ENCODE measurements around the gene DHRSX.
"Not testable (repeated sequence)": the region's sequence is repeated elsewhere in the genome, so short reads cannot be mapped to it uniquely, and the experiment has no call there.

DHRSX gene

DNA sequence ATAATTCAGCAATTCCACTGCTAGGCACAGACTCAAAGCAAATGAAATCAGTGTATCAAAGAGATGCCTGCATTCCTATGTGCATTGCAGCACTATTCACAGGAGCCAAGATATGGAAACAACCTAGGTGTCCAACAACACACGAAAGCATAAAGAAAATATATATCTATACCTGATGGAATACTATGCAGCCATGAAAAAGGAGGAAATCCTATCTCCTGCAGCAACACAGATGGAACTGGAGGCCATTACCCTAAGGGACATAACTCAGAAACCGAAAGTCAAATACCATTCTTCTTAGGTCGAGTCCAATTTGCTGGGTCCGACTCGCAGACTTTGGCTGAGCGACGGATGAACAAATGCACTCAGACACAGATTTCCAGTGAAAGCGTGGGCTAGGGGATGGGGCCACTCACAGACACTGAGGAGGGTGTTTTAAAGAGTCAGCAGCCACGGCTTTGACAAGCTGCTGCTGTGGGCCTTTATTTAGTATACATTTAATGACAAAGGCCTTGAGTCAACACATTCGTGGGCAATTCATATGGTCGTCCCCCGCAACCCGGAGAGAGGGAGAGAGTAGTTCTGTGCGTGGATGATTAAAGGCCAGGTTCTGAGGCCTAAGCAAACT is 93.8 kb downstream of the DHRSX start:
- Mint-ChIP-seq H3K36me3 (ENCODE audit: insufficient read depth) (peaks cover 4% of the 10 kb centered on the region), H3K27me3 (no peaks in the 10 kb centered on the region), H3K27ac (no peak overlapping the region), H3K9me3 (peaks cover 0 to 2% of the 10 kb centered on the region in 2 donors), H3K4me3 (no peak overlapping the region), H3K4me1 (ENCODE audit: low read depth in 2 of 2) (no peaks in the 10 kb centered on the region)
- DNase-seq: no peak
- no peak for ATAC-seq (replicated peaks)

DNA sequence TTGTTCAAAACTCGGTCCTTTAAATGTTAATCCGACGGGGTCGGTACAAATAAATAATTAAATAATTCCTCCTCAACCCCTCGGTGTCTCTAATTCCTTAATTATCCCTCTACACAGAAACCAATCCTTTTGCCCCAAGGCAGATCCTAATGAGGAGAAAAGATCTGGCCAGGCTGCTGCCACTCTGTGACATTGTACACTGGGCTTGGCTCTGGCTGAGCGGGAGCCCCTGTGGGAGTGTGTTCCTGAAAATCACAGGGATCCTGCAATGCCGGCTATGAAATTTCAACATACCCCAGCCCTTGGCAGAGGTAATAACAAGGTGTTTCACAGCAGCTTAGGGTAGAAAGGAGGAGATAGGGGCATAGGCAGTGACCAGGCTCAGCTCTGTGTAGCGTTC is 96.0 kb downstream of the DHRSX start:
- DNase-seq: no peak
- H3K36me3 Mint-ChIP-seq (ENCODE audit: insufficient read depth): peaks cover 4% of the 10 kb centered on the region
- peaks cover 0 to 4% of the 10 kb centered on the region in 2 donors for H3K4me1 Mint-ChIP-seq (ENCODE audit: low read depth in 2 of 2)
- peaks cover 0 to 2% of the 10 kb centered on the region in 2 donors for H3K9me3 Mint-ChIP-seq
- no peak for ATAC-seq (replicated peaks)
- no peak overlapping the region for H3K27ac Mint-ChIP-seq
- no peak overlapping the region for H3K4me3 Mint-ChIP-seq
- H3K27me3 Mint-ChIP-seq: no peaks in the 10 kb centered on the region

DNA sequence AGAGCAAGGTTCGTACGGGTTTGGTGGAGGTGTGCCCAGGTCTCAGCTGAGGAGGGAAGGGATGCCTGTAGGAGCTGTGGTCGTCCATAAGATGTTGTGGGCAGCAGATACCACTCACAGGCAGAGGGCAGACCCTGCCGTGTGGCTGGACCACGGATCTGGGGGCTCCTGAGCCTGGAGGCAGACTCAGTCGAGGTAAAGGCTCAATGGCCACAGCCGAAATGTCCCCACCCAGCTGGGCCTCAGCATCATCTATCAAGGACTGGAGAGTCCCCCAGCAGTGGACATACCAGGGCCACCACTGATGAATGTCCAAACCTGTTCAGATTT is 98.5 kb downstream of the DHRSX start:
- Mint-ChIP-seq H3K4me3 (no peak overlapping the region), H3K4me1 (ENCODE audit: low read depth in 2 of 2) (peaks cover 0 to 11% of the 10 kb centered on the region in 2 donors), H3K9me3 (peaks cover 0 to 2% of the 10 kb centered on the region in 2 donors), H3K36me3 (ENCODE audit: insufficient read depth) (peaks cover 4% of the 10 kb centered on the region), H3K27me3 (no peaks in the 10 kb centered on the region), H3K27ac (no peak overlapping the region)
- no peak for DNase-seq
- no peak for ATAC-seq (replicated peaks)

DNA sequence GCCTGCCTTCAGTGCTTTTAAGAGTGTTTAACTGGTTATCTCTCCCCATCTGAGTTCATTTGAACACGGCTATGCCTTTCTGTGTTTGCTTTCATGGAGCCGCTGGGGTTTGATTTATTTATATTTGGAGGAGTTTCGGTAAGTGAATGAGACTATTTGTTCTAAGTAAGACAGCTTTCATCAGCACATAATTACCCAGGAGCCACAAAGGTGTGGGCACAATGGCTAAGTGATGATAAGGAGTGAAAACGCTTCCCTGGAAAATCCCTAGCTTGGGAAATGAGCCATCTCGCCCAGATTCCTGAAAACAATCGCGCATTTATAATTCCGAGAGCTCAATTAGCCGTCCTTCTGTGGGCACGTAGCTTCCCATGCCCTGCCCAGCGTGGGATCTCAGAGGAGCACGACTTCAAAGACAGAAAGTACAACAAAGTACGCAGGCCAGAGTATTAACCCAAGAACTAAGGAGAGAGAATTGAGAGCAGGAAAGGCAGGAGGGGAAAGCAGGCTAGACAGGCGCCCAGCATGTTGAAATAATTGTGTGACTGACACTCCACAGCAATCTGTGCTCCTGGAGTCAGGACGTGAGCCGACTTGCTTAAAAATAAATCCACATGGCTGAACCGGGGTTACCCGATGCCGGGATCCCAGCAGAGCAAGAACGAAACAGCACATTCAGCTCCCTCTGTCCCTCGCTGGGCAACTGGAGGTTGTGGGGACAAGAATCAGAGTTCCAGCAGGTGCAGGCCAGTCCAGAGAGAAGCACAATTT is 99.0 kb downstream of the DHRSX start:
- Mint-ChIP-seq H3K27ac (no peak overlapping the region), H3K36me3 (ENCODE audit: insufficient read depth) (peaks cover 4% of the 10 kb centered on the region), H3K9me3 (no peaks in the 10 kb centered on the region), H3K27me3 (no peaks in the 10 kb centered on the region), H3K4me3 (no peak overlapping the region), H3K4me1 (ENCODE audit: low read depth in 2 of 2) (peaks cover 0 to 14% of the 10 kb centered on the region in 2 donors)
- ATAC-seq (replicated peaks) (no peak), DNase-seq (no peak)

DNA sequence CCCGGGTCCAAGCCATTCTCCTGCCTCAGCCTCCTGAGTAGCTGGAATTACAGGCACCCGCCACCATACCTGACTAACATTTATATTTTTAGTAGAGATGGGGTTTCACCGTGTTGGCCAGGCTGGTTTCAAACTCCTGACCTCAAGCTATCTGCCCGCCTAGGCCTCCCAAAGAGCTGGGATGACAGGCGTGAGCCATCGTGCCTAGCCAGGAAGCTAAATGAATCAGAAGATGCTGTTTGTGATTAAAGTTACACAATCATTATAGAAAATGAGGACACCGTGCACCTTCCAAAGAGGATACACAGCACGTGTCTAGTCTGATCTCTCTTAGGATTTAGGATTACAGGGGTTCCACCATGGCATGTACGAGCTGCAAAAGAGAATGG is 99.6 kb downstream of the DHRSX start:
- H3K4me1 Mint-ChIP-seq (ENCODE audit: low read depth in 2 of 2): peaks cover 0 to 14% of the 10 kb centered on the region in 2 donors
- no peak for DNase-seq
- H3K4me3 Mint-ChIP-seq: no peak overlapping the region
- H3K36me3 Mint-ChIP-seq (ENCODE audit: insufficient read depth): peaks cover 4% of the 10 kb centered on the region
- H3K27ac Mint-ChIP-seq: no peak overlapping the region
- ATAC-seq (replicated peaks): no peak
- H3K27me3 Mint-ChIP-seq: no peaks in the 10 kb centered on the region
- H3K9me3 Mint-ChIP-seq: no peaks in the 10 kb centered on the region

DNA sequence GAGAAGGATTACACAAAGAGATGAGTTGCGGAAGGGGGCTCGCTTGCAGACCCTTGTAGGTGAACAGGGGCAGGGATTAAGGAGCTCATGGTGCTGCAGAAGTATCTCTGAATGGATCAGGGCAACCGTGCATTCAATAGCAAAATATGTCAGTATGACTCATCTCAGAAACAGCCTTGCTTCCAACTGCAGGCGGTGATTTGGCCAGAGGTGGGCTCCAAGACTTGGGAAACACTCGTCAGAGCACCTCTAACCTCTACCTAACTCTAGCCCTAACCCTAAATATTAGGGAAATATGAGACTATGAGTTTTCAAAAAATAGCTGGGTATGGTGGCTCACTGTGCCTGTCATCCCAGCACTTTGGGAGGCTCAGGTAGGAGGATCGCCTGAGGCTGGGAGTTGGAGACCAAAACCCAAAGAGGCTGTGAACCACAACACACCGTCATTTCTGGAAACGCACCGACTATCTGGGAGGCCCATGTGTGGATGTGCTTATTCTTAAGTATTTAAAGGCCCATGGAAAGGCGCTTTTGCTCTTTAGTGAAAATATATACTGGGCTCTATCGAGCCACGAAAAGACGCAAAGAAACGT is 102.6 kb downstream of the DHRSX start:
- no peak for ATAC-seq (replicated peaks)
- H3K4me1 Mint-ChIP-seq (ENCODE audit: low read depth in 2 of 2): peaks cover 9 to 21% of the 10 kb centered on the region in 2 donors
- DNase-seq: no peak
- H3K27ac Mint-ChIP-seq: no peak overlapping the region
- no peaks in the 10 kb centered on the region for H3K9me3 Mint-ChIP-seq
- no peaks in the 10 kb centered on the region for H3K27me3 Mint-ChIP-seq
- no peak overlapping the region for H3K4me3 Mint-ChIP-seq
- peaks cover 5% of the 10 kb centered on the region for H3K36me3 Mint-ChIP-seq (ENCODE audit: insufficient read depth)

DNA sequence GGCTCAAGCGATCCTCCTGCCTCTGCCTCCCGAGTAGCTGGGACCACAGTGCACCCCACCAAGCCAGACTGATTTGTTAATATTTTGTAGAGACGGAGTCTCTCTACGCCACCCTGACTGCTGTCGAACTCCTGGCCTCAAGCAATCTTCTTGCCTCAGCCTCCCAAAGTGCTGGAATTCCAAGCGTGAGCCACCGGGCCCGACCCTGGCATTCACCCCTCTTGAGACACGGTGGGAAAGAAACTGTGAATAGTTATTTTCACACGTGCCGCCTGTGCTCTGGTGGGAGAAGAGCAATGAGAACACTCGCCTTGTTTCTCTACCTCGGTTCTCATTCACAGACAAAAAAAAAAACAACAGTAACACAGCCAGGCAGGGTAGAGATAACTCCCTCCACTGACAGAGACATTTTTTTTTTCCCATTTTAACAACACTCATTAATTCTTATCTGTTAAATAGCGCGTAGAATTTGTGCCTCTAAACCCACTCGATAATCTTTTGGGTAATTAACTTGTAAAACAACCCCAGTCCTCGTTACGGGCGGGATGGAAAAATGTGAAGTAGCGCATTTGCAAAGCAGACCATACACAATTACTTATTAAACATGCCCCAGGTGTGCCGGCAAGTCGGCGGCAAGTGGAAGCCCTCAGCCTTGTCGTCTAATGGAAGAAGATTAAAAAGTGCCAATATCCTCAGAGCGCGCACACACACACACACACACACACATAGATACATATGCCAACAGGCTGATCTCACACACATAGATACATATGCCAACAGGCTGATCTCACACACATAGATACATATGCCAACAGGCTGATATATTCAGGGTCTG is 103.3 kb downstream of the DHRSX start:
- Mint-ChIP-seq H3K27ac (no peak overlapping the region), H3K4me1 (ENCODE audit: low read depth in 2 of 2) (peaks cover 9 to 21% of the 10 kb centered on the region in 2 donors), H3K4me3 (no peak overlapping the region), H3K27me3 (no peaks in the 10 kb centered on the region), H3K9me3 (no peaks in the 10 kb centered on the region), H3K36me3 (ENCODE audit: insufficient read depth) (peaks cover 5% of the 10 kb centered on the region)
- ATAC-seq (replicated peaks) (no peak), DNase-seq (no peak)

DNA sequence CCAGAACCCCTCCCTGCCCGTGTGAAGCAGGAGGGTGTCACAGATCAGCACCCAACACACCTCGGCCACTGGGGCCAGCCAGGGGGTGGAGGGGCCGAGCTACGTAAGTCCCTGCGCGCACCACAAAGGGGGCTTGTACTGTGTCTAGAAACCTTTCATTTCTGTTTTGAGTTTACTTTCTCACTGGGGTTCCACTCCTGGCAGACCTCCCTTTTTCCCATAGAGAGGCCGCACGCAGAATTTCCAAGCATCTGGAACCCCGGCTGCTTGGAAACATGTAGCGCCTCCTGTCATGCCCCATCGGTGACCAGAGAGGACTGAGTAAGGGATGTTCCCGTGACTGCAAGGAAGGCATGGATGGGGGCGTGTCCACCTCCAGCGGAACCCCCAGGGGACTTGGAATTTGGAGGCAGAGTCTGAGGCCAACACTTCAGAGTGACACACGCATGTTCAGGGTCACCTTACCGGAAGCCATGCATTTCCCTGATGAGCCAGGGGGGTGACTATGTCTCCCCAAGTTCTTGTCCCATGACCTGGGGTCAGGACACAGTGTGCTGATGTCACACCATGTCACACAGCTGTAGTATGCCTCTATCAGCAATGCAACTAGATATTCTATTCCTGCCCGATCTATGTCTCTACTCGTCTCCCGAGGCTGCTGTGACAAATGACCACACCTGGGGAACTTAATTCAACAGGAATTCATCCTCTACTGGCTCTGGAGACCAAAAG is 105.3 kb downstream of the DHRSX start:
- DNase-seq (no peak), ATAC-seq (replicated peaks) (no peak)
- Mint-ChIP-seq H3K36me3 (ENCODE audit: insufficient read depth) (peaks cover 9% of the 10 kb centered on the region), H3K4me3 (no peak overlapping the region), H3K27me3 (no peaks in the 10 kb centered on the region), H3K9me3 (peaks cover 0 to 3% of the 10 kb centered on the region in 2 donors), H3K4me1 (ENCODE audit: low read depth in 2 of 2) (peaks cover 9 to 20% of the 10 kb centered on the region in 2 donors), H3K27ac (no peak overlapping the region)

DNA sequence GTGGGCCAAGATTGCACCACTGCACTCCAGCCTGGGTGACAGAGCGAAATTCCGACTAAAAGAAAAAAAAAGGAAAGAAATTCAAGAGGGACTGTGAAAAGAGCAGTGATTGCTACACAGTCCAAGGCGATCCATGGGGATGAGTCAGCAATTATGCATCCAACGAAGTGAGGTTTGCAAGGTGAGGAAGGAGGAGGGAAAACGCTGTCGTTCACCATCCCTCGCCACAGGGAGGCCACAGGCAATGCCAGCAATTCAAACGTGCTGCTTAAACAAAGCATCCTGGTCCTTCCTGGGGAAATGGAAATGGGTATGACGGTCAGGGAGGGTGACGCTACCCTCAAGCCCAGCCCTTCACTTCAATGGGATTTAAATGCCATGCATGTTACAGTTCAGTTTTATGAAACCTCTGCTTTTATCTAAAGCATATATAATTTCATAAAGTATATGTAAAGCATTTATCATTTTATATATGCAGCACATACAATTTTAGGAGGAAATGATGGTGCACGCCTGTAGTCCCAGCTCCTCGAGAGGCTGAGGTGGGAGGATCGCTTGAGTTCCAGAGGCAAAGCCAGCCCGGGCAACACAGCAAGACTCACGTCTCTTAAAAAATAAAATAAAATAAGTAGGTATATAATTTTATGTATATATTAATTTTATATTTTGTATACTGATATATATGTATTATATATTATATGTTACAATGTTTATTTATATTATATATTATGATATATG is 108.7 kb downstream of the DHRSX start:
- Mint-ChIP-seq H3K27me3 (no peaks in the 10 kb centered on the region), H3K9me3 (peaks cover 0 to 3% of the 10 kb centered on the region in 2 donors), H3K4me3 (no peak overlapping the region), H3K36me3 (ENCODE audit: insufficient read depth) (peaks cover 21% of the 10 kb centered on the region), H3K27ac (no peak overlapping the region), H3K4me1 (ENCODE audit: low read depth in 2 of 2) (peaks cover 7 to 10% of the 10 kb centered on the region in 2 donors)
- no peak for ATAC-seq (replicated peaks)
- DNase-seq: no peak

DNA sequence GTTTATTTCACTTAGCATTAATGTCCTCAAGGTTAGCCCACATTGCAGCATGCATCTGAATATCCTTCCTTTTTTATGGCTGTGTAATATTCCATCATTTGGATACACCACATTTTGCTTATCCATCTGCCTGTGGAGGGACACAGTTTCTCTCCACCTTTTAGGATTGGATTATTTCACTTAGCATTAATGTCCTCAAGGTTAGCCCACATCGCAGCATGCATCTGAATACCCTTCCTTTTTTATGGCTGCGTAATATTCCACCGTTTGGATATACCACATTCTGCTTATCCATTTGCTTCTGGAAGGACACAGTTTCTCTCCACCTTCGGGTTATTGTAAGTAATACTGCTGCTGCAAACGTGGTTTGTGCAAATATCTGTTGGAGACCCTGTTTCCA is 110.0 kb downstream of the DHRSX start:
- Mint-ChIP-seq H3K27me3 (no peaks in the 10 kb centered on the region), H3K9me3 (peaks cover 0 to 3% of the 10 kb centered on the region in 2 donors), H3K36me3 (ENCODE audit: insufficient read depth) (peaks cover 21% of the 10 kb centered on the region)

DNA sequence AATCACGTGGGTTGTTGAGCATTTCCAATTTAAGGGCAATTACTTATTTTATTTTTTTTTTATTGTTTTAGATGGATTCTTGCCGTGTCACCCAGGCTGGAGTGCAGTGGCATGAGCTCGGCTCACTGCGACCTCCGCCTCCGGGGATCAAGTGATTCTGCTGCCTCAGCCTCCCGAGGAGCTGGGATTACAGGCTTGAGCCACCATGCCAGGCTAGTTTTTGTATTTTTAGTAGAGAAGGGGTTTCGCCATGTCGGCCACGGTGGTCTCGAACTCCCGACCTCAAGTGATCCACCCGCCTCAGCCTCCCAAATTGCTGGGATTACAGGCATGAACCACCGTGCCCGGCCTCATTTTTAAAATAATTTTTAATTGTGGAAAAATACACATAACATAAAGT is 111.0 kb downstream of the DHRSX start:
- DNase-seq; H3K27me3 Mint-ChIP-seq; H3K27ac Mint-ChIP-seq; H3K9me3 Mint-ChIP-seq; H3K4me1 Mint-ChIP-seq (ENCODE audit: low read depth in 2 of 2); H3K4me3 Mint-ChIP-seq; ATAC-seq (replicated peaks): not testable (repeated sequence)
- H3K36me3 Mint-ChIP-seq (ENCODE audit: insufficient read depth): peaks cover 21% of the 10 kb centered on the region

More for the DNA sequence above, 110.0 kb downstream of the DHRSX start:
- Mint-ChIP-seq H3K4me1 (ENCODE audit: low read depth in 2 of 2) (peaks cover 3 to 8% of the 10 kb centered on the region in 2 donors), H3K27ac (no peak overlapping the region), H3K4me3 (no peak overlapping the region)
- ATAC-seq (replicated peaks) (no peak), DNase-seq (no peak)

DNA sequence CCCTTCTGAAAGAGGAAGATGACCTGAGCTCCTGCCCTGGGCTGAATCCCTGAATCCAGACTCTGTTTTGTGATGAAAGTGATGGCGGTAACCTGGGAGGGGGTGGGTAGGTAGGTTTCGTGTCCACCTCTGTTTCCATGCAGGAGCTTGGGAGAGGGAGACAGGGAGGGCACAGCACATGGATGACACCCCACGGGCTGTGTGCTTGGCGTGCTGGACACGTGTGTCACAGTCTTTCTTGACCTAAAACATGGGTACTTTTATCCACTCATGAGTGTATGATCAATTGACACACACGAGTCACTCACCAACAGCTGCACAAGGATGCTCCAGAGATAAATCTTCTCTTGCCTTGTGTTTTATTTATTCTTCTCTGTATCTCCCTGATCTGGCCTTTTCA is 111.5 kb downstream of the DHRSX start:
- H3K36me3 Mint-ChIP-seq (ENCODE audit: insufficient read depth): peaks cover 21% of the 10 kb centered on the region
- ATAC-seq (replicated peaks): no peak
- no peak for DNase-seq
- H3K4me1 Mint-ChIP-seq (ENCODE audit: low read depth in 2 of 2): peaks cover 0 to 6% of the 10 kb centered on the region in 2 donors
- no peak overlapping the region for H3K4me3 Mint-ChIP-seq
- H3K9me3 Mint-ChIP-seq: peaks cover 0 to 3% of the 10 kb centered on the region in 2 donors
- H3K27ac Mint-ChIP-seq: peak overlapping the region in 1 of 2 donors; percentile 36
- no peaks in the 10 kb centered on the region for H3K27me3 Mint-ChIP-seq

Measured in effector memory CD8-positive, alpha-beta T cell (primary cell).